GM12875 (cell line): Measurements from ENCODE around the gene C19orf33.

ENCODE experiments used
- H3K4me3 ChIP-seq: one replicate; pipeline ENCODE4 v1.5.1; 2011; ENCODE audit warnings: low read depth, low read length, control low read depth
- TF ChIP-seq, protein P1 (sequence below): IDR thresholded peaks from 2 replicates; pipeline ENCODE4 v1.5.1; 2011; ENCODE audit warnings: low read depth, mild to moderate bottlenecking, control low read depth, inconsistent platforms, low read length, moderate library complexity, borderline replicate concordance; ENCODE audit not compliant: insufficient read depth

C19orf33 gene

DNA sequence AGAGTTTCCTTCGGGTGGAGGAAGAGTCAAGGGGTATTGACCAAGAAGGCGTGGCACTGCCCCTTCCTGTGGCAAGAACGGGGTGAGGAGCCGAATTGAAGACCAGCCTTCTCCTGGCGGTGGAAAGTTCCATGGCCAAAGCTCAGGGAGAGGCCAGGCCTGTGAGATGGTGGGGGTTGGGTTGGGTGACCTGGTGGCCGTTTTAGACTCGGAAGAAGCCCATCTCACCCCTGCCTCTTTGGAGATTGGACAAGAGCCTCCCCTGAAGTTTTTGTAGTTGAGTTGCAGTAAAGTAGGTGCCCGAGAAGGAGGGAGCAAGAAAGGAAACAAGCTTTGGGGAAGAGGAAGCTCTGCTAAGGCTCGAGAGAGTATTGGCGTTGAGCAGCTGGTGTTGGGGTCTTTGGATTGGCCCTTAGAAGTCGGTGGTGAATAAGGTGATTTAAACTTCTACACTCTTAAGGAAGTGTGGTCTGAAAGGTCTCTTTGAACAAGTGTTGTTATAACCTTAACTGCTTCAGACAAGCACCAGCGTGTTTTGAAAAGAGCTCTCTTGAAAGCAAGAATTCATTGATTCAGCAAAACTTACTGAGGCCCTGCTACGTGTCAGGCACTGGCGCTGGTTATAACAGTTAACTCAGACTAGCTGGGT lies 38.7 kb upstream of the C19orf33 start:
- TF ChIP-seq, protein P1, sequence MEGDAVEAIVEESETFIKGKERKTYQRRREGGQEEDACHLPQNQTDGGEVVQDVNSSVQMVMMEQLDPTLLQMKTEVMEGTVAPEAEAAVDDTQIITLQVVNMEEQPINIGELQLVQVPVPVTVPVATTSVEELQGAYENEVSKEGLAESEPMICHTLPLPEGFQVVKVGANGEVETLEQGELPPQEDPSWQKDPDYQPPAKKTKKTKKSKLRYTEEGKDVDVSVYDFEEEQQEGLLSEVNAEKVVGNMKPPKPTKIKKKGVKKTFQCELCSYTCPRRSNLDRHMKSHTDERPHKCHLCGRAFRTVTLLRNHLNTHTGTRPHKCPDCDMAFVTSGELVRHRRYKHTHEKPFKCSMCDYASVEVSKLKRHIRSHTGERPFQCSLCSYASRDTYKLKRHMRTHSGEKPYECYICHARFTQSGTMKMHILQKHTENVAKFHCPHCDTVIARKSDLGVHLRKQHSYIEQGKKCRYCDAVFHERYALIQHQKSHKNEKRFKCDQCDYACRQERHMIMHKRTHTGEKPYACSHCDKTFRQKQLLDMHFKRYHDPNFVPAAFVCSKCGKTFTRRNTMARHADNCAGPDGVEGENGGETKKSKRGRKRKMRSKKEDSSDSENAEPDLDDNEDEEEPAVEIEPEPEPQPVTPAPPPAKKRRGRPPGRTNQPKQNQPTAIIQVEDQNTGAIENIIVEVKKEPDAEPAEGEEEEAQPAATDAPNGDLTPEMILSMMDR, result no peak
- H3K4me3 ChIP-seq, result peak overlapping the region; percentile 59

DNA sequence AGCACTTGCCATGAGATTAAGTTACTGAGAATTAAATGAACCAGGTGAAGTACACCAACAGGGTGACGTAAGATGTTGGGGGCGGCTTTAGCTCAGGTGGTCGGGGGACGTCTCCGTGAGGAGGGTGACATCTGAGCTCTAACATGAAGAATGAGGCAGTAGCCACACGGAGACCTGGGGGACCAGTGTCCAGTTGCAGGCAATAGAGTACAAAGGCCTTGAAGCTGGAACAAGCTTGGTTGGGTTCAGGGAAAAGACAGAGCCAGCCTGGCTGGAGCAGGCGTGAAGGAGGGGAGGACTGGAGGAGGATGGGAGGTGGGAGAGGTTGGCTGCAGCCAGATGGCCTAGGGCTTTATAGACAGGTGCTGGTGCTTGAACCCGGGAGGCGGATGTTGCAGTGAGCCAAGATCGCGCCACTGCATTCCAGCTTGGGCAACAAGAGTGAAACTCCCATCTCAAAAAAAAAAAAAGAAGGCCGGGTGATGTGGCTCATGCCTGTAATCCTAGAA lies 38.1 kb upstream of the C19orf33 start:
- H3K4me3 ChIP-seq, result no peak overlapping the region
- TF ChIP-seq, protein P1, result no peak

DNA sequence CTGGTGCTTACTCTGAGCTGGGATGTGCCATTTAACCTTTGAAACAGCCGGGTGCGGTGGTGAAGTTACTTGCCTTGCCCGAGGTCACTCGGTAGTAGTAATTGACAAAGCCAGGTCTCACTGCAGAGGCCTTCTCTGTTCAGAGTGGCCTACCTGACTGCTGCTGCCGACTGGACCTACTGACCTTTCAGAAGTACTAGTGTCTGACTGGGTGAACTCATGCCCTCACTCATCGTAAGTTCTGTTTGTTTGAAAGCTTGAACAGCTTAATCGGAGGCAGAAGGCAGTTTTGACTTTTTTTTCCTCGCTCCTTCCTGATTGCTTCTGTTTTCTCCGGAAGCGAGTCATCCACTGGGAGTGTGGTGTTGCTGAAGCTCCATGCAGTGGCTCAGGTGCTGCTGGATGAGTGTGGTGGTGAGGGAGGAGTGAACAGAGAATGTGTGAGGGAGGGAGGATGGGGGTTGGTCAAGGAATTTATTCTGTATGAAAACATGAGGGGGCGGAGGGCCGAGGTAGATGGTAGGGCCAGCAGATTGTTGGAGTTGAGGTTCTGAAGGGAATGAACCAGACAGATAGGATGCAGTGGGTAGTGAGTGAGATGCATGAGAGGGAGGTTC lies 37.0 kb upstream of the C19orf33 start:
- TF ChIP-seq, protein P1, result no peak
- no peak overlapping the region for H3K4me3 ChIP-seq

DNA sequence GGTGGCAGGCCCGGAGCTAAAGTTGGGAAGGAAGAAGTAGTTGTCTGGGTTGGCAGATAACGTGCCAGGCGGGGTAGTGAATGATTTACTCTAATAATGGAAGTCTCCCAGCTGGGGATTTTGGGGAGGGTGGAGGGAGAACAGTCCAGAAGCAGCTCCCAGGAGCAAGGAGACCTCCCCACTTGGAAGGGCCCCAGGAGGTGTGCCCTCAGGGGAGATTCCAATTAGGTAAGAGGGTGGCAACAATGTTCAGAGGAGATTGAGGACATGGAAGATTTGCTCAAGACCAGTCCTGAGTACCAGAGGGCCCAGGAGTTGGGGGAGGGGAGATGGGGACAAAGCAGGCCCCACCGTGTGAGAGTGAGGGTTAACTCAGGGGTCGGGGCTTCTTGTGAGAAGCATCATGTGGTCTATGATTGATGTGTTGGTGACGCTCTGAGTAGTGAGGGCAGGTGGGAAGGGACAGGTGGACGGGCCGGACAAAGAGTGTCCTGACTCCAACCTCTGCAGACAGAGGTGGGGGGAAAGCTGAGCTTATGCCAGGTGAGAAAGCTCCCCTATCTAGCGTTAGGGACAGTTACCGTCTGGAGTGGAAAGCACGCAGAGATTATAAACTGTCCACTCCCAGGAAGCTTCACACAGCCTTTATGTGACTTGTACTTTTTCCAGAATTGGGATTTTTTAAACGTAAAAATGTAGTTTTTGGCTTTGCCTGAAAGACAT lies 36.1 kb upstream of the C19orf33 start:
- TF ChIP-seq, protein P1, result no peak
- no peak overlapping the region for H3K4me3 ChIP-seq

DNA sequence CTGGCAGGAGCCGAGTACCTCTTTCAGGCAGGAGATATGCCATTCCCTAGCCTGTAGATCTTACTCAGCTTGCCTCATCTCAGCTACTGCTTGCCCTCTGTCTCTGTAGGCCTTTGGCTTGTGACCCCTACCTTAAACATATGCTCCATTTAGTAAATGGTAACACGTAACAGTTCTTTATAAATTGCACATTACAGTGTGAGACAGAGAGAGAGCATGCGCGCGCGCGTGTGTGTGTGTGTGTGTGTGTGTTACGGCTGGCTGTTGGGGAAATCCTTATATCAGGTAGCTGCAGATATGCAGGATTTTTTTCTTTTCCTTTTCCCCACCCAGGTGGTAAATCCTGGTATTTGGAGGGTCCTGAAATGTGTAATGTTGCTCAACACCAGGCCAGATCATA lies 35.5 kb upstream of the C19orf33 start:
- TF ChIP-seq, protein P1, result no peak
- H3K4me3 ChIP-seq, result no peak overlapping the region

DNA sequence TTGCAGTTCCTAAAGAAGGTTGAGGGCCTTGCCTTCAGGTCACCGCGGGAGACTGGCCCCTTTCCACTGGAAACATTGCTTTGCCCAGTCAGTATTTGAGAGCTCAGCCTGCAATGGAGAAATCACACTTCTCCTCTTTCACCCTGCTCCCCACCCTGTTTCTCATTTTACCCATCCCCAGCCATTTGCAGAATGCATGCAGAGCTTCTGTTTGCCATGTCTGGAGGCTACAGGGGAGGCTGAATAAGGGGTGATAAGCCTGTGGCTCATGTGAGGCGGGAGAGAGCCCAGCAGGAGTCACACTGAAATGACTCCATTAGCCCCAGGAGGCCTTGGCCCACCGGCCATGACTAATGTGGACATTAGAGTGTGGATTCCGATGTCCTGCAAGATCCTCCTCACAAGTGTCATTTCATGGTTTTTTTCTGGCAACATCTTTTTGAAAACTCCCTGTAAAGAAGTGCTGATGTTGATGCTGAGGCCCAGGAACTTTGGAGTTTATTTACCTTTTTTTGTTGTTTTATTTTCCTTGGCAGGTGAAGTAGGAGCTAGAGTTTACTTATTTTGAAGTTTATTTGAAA lies 33.4 kb upstream of the C19orf33 start:
- TF ChIP-seq, protein P1, result no peak
- H3K4me3 ChIP-seq, result no peak overlapping the region
